ENCODE measurements around the gene FGFBP2.
"Not testable (repeated sequence)": the region's sequence is repeated elsewhere in the genome, so short reads cannot be mapped to it uniquely, and the experiment has no call there.

Gene FGFBP2

GRCh38 chr4:15930314-15930713 is 32.7 kb downstream of the FGFBP2 start:
- DNase-seq (ENCODE audit: low read depth in 2 of 2), result no peak

GRCh38 chr4:15929540-15929939 is 33.4 kb downstream of the FGFBP2 start:
- DNase-seq (ENCODE audit: low read depth in 2 of 2), result no peak

DNA sequence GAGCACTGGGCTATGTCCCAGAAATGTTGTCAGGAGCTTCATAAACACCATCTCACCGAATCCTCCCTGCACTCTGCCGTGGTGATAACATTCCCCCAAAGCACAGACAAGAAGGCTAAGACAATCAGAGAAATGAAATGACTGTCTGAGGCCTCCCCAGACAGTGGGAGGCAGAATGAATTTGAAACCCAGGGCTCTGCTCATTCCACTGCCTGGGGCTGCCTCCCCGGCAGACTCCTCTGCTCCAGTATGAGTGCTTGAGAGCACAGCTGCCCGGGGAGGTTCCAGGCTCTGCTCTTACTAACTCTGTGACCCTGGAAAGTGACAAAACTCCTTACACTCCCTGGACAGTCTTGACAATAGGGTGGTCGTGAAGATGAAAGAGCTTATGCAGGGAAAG is 34.1 kb downstream of the FGFBP2 start:
- DNase-seq (ENCODE audit: low read depth in 2 of 2), result no peak

GRCh38 chr4:15926486-15926885 is 36.5 kb downstream of the FGFBP2 start:
- no peak for DNase-seq (ENCODE audit: low read depth in 2 of 2)

DNA sequence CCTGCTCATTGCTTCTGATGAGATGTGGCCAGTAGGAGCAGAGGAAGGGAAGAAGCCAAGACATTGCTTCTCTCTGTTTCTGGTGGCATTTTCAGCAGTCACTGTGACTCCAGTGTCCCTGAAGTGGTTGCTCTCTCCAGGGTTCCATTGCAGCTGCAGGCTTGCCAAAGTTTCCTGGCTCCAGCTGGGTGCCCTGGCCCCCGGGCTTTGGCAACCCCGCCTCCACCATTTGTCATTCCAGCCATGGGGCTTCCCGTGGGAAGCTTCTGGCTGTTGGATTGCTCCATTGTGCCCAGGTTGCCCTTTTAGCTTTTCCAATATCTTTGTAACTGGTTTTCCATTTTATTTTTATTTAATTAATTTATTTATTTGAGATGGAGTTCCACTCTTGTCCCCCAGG is 37.1 kb downstream of the FGFBP2 start:
- DNase-seq (ENCODE audit: low read depth in 2 of 2), result no peak

GRCh38 chr4:15921592-15921932 is 41.4 kb downstream of the FGFBP2 start:
- no peak for DNase-seq (ENCODE audit: low read depth in 2 of 2)

GRCh38 chr4:15920723-15921591 is 42.0 kb downstream of the FGFBP2 start:
- DNase-seq (ENCODE audit: low read depth in 2 of 2), result no peak

DNA sequence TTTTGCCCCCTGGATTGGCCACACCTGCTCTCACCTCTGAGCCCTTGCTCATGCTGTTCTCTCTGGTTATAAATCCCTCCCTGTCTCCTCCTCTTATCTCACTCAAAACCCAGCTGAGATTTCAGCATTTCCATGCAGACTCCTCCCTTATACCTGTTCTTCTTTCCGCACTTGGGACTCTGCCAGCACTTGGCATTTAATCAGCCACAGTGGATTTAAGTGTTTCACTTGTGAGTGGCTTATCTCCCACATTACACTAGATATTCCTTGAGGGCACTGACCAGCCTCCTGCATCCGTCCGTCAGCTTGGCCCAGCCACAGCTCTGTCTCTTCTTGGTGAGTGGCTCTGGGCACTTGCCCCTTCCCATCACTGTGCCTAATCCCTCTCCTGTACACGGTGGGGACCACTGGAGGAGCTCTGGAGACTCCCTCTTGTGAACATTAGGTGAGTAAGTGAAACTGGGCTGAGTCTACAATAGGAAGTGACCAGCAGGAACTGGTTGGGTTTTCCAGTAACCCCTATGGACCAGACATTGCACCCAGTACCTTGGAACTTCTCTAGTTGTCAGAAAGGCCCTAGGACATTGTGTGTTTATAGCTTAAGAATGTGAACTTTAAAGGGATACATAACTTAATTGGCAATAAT is 44.4 kb downstream of the FGFBP2 start:
- no peak for DNase-seq (ENCODE audit: low read depth in 2 of 2)

GRCh38 chr4:15917297-15917696 is 45.7 kb downstream of the FGFBP2 start:
- no peak for DNase-seq (ENCODE audit: low read depth in 2 of 2)

GRCh38 chr4:15916358-15916757 is 46.6 kb downstream of the FGFBP2 start:
- DNase-seq (ENCODE audit: low read depth in 2 of 2), result not testable (repeated sequence)

DNA sequence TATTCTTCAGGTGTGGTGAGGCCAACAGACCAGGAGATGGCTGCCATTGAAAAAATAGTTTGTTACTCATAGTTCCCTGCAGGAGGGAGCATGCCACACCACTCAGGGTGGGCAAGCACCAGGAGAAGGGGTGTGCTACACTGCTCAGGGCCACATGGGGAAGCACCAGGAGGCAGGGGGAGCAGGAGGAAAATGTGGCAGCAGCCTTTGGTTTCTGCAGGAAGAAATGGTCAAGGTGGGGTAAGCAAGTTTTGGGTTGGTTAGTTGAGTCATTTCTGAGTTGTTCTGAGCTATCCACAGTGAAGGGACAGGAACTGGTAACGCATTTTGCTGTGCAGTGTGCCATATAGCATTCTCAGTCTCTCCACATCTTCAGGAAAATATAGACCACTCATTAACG is 48.2 kb downstream of the FGFBP2 start:
- no peak for DNase-seq (ENCODE audit: low read depth in 2 of 2)

- DNase-seq (ENCODE audit: low read depth in 2 of 2), result no peak
Observed at GRCh38 chr4:15914291-15914690, 48.7 kb downstream of the FGFBP2 start.

DNA sequence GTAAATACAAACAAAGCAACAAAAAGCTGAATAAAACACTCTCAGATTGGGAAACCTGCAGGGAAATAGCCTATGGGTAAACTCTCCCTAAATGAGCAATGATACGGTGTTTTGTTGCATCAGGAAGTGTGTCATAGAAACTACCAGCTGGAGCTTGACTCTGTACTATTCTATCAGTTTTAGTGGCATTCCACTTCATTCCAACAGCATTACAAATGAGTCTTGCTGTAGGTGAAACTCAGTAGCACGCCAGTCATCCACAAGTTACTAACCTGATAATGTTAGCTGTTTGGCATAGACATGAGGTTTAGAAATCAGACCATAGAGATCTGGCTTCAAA is 49.4 kb downstream of the FGFBP2 start:
- DNase-seq (ENCODE audit: low read depth in 2 of 2), result no peak

- no peak for DNase-seq (ENCODE audit: low read depth in 2 of 2)
Observed at GRCh38 chr4:15912961-15913630, 49.9 kb downstream of the FGFBP2 start.

- no peak for DNase-seq (ENCODE audit: low read depth in 2 of 2)
Observed at GRCh38 chr4:15912236-15912635, 50.7 kb downstream of the FGFBP2 start.

Measured in stimulated activated CD4-positive, alpha-beta T cell treated with anti-CD3 and anti-CD28 coated beads, Interleukin-1b, Interleukin-23, amount 100 ng/mL, for 1 hour (primary cell).